PC-9 (cell line): Measurements from ENCODE around the gene LEKR1. TPM values are rescaled to one million over a fixed set of nuclear protein-coding genes. Genes with fewer than 3 reads are reported as not detected.

Experiments used
- BruUV-seq: library from RNA; stranded (reverse); fragments of 400-500 nt; replicated peaks from 2 replicates; lab custom pipeline; 2021; lab: Mats Ljungman, UMichigan
- CTCF ChIA-PET: fragments of 300-600 bp; sonication (Branson Sonifier 250); formaldehyde crosslinking; loops from one replicate; lab custom pipeline; 2022; ENCODE audit warnings: antibody characterized with exemption; lab: Charles Lee
- POLR2A ChIA-PET: fragments of 300-600 bp; sonication (Branson Sonifier 250); formaldehyde crosslinking; loops from one replicate; lab custom pipeline; 2022; ENCODE audit warnings: antibody characterized with exemption; ENCODE audit not compliant: unreplicated experiment; lab: Charles Lee
- DNase-seq, 2 experiments: peaks; one replicate each; pipeline versions ENCODE4 v3.0.0 to v3.0.0-alpha.2; 2015 to 2022; ENCODE audit warnings: mixed read lengths in 1 of 2
- H2AFZ ChIP-seq: fragments of 200-600 bp; sonication (generic); 2 replicates; pipeline ENCODE4 v1.8.1; 2017; ENCODE audit warnings: antibody characterized with exemption
- H3F3A ChIP-seq: fragments of 200-600 bp; sonication (generic); 2 replicates; pipeline ENCODE4 v1.8.1; 2017; ENCODE audit warnings: antibody characterized with exemption, mild to moderate bottlenecking, low read depth; ENCODE audit not compliant: insufficient read depth
- H3K27ac ChIP-seq: fragments of 200-600 bp; sonication (generic); 2 replicates; pipeline ENCODE4 v1.6.1; 2016; ENCODE audit warnings: mixed run types
- H3K27me3 ChIP-seq: fragments of 200-600 bp; sonication (generic); 2 replicates; pipeline ENCODE4 v1.6.1; 2016; ENCODE audit warnings: low read depth, mixed run types; ENCODE audit not compliant: insufficient read depth
- H3K36me3 ChIP-seq: fragments of 200-600 bp; sonication (generic); 2 replicates; pipeline ENCODE4 v1.6.1; 2016; ENCODE audit warnings: low read depth, mixed run types
- H3K4me1 ChIP-seq: fragments of 200-600 bp; sonication (generic); replicated peaks from 2 replicates; pipeline ENCODE4 v1.6.1; 2016; ENCODE audit warnings: mixed run types; ENCODE audit not compliant: insufficient read depth
- H3K4me2 ChIP-seq: fragments of 200-600 bp; sonication (generic); 2 replicates; pipeline ENCODE4 v1.6.1; 2017; ENCODE audit warnings: mixed run types
- H3K4me3 ChIP-seq: fragments of 200-600 bp; sonication (generic); 2 replicates; pipeline ENCODE4 v1.6.1; 2016; ENCODE audit warnings: mixed run types
- H3K79me2 ChIP-seq: fragments of 200-600 bp; sonication (generic); 2 replicates; pipeline ENCODE4 v1.6.1; 2017; ENCODE audit warnings: low read depth, mixed run types
- H3K9me2 ChIP-seq: fragments of 200-600 bp; sonication (generic); 2 replicates; pipeline ENCODE4 v1.8.1; 2017; ENCODE audit warnings: mild to moderate bottlenecking; ENCODE audit not compliant: insufficient read depth
- H3K9me3 ChIP-seq: fragments of 200-600 bp; sonication (generic); 2 replicates; pipeline ENCODE4 v1.8.1; 2016; ENCODE audit warnings: low read depth; ENCODE audit not compliant: insufficient read depth
- H4K20me1 ChIP-seq: fragments of 200-600 bp; sonication (generic); 2 replicates; pipeline ENCODE4 v1.8.1; 2017; ENCODE audit not compliant: insufficient read depth
- CTCF ChIP-seq: fragments of 200-600 bp; sonication (generic); conservative IDR thresholded peaks from 2 replicates; pipeline ENCODE4 v1.6.1; 2017; ENCODE audit warnings: mixed run types, antibody characterized with exemption, mild to moderate bottlenecking, moderate library complexity
- EZH2 ChIP-seq: fragments of 200-600 bp; sonication (generic); IDR thresholded peaks from 2 replicates; pipeline ENCODE4 v1.8.0; 2017; ENCODE audit warnings: antibody characterized with exemption, low read depth
- intact Hi-C: fragments of 100-400 bp; cut with micrococcal nuclease; formaldehyde crosslinking; loops from one replicate; pipeline ENCODE4 v1.10.0; 2022; ENCODE audit not compliant: unreplicated experiment
- total RNA-seq: library from RNA; stranded (reverse); gene quantifications from 2 replicates; pipeline ENCODE4 v1.2.3, GENCODE V29; 2021

LEKR1 gene
- total RNA-seq, 1 experiment from 2014 or later = 3.9 TPM

DNA sequence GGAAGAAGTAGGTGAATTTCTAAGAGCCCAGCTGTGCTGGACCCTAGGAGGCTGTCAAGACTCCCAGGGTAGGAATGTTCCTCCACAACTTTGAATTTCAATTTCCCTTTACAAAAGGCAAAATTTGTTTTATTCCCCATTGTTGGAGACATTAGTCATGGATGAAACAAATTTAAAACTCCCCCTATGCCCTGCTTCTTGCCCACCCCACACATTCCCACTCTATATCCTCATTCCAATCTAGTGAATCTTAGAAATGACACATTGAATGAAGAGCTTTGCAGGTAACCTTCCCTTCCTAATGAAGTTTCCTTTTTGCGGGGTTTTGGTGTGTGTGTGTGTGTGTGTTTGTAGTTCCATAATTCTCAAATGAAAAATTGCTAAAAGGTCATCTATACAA lies 261.2 kb downstream of the LEKR1 start:
- Histone ChIP-seq H3F3A (peaks cover 45% of the 10 kb centered on the region), H3K4me1 (peaks cover 61% of the 10 kb centered on the region), H2AFZ (peak overlapping the region; percentile 32; the same call in 1 of the 2 replicates), H3K27me3 (no peaks in the 10 kb centered on the region), H3K36me3 (no peaks in the 10 kb centered on the region), H3K4me3 (peak overlapping the region; percentile 62), H3K4me2 (peak overlapping the region; percentile 99), H3K9me3 (no peaks in the 10 kb centered on the region), H3K79me2 (no peaks in the 10 kb centered on the region), H3K9me2 (no peaks in the 10 kb centered on the region), H4K20me1 (no peaks in the 10 kb centered on the region), H3K27ac (peak overlapping the region; percentile 99)
- intact Hi-C loops = loop anchor here (1.0 to 10.0 kb wide), 2 partner anchors 42 to 1213 kb away; partner anchors contain the start of gene GMPS
- BruUV-seq = no TSS peak
- ChIA-PET POLR2A (interaction anchor here (0.6 to 2.5 kb wide), 8 partner anchors 12 to 1151 kb away, joined by 3 to 39 read pairs (median 6); no protein-coding TSS in a partner anchor), CTCF (interaction anchor here (0.9 to 2.4 kb wide), 3 partner anchors 28 to 412 kb away, joined by 3 to 7 read pairs (median 3); no protein-coding TSS in a partner anchor)
- DNase-seq = peak; percentile 46 to 97
- TF ChIP-seq CTCF (no peak), EZH2 (no peak)

GRCh38 chr3:157087780-157088600 lies 261.8 kb downstream of the LEKR1 start:
- peaks cover 54% of the 10 kb centered on the region for H3K4me1 ChIP-seq
- peak in 1 of 2 experiments; percentile 33 for DNase-seq
- H3K27ac ChIP-seq = peak overlapping the region; percentile 99
- H3K27me3 ChIP-seq = no peaks in the 10 kb centered on the region
- no peaks in the 10 kb centered on the region for H3K9me2 ChIP-seq
- H3K36me3 ChIP-seq = no peaks in the 10 kb centered on the region
- peak overlapping the region; percentile 99 for H3K4me2 ChIP-seq
- H3K79me2 ChIP-seq = no peaks in the 10 kb centered on the region
- ChIA-PET POLR2A (interaction anchor here (0.5 to 2.5 kb wide), 19 partner anchors 11 to 1152 kb away, joined by 3 to 41 read pairs (median 6); partner anchors contain the start of genes SSR3 and TIPARP), CTCF (interaction anchor here (0.6 to 2.4 kb wide), 3 partner anchors 27 to 412 kb away, joined by 3 to 7 read pairs (median 3); no protein-coding TSS in a partner anchor)
- TF ChIP-seq EZH2 (no peak), CTCF (no peak)
- peak overlapping the region; percentile 62 for H3K4me3 ChIP-seq
- peak overlapping the region; percentile 32 for H2AFZ ChIP-seq
- H3F3A ChIP-seq = peaks cover 38% of the 10 kb centered on the region
- H4K20me1 ChIP-seq = no peaks in the 10 kb centered on the region
- TSS peak; percentile 99 for BruUV-seq
- H3K9me3 ChIP-seq = no peaks in the 10 kb centered on the region
- intact Hi-C loops = loop anchor here (1.0 to 10.0 kb wide), 4 partner anchors 41 to 1213 kb away; partner anchors contain the start of genes GMPS and TIPARP
